ENCODE results near the gene MRPL47. TPM values are rescaled to one million over a fixed set of nuclear protein-coding genes. Genes with fewer than 3 reads are reported as not detected.

Gene MRPL47
- total and polyA plus RNA-seq, 2 of the 13 experiments (the other 11 are each of a cell fraction or from before 2014, with no cell fraction given), result 36.1 to 83.8 TPM

- TF ChIP-seq HIC2 (CRISPR knock-in tag; IDR thresholded peaks at IDR 0.05; ENCODE audit: low read depth) (no peak), MTF1 (CRISPR knock-in tag; IDR thresholded peaks at IDR 0.05) (no peak), ZNF138 (CRISPR knock-in tag; IDR thresholded peaks at IDR 0.05; ENCODE audit: low read depth) (no peak)
Measured at GRCh38 chr3:179624451-179624850, 20.0 kb upstream of the MRPL47 start (continued).

GRCh38 chr3:179622023-179622422 lies 17.6 kb upstream of the MRPL47 start:
- no peak overlapping the region for H3K4me2 ChIP-seq (ENCODE audit: low read depth, low read length)
- H3K79me2 ChIP-seq (ENCODE audit: insufficient read depth, low read length), result no peaks in the 10 kb centered on the region
- no peak overlapping the region for H3K27ac ChIP-seq (ENCODE audit: extremely low read length, insufficient read depth, low read length)
- H3K4me1 ChIP-seq (ENCODE audit: insufficient read depth, low read length), result no peaks in the 10 kb centered on the region
- no peak overlapping the region for H3K4me3 ChIP-seq (replicated peaks in 1 of 3; ENCODE audit: insufficient read depth in 1 of 3, low read depth in 2 of 3, low read length in 3 of 3)
- ATAC-seq, result no peak
- POLR2A ChIA-PET, result no interaction called here
- BruUV-seq (replicated peaks), result no TSS peak
- DNase-seq (ENCODE audit: low spot score), result no peak
- in situ Hi-C loops (cut with HindIII; ENCODE audit: extremely low pct_ligation_motif_present, low pct_unique_long_range_greater_than_20kb) (no loop called here), intact Hi-C loops (cut with micrococcal nuclease; ENCODE audit: unreplicated experiment) (no loop called here)
- H3K36me3 ChIP-seq (replicated peaks in 1 of 2; ENCODE audit: control insufficient read depth in 1 of 2, insufficient read depth in 2 of 2, low read length in 2 of 2), result peaks cover 4 to 36% of the 10 kb centered on the region in 2 experiments; a peak in 4 of 5 replicates
- WGBS (ENCODE audit: low lambda C conversion rate), result 90% methylated on average over 2 of the region's 2 CpGs
- no peaks in the 10 kb centered on the region for H3K9me3 ChIP-seq (ENCODE audit: low read length)
- no peaks in the 10 kb centered on the region for H4K20me1 ChIP-seq (ENCODE audit: insufficient read depth, low read length)
- H3K9ac ChIP-seq (ENCODE audit: insufficient read depth, low read depth, low read length), result no peak overlapping the region
- CTCF ChIA-PET (ENCODE audit: low intra/inter-chr PET ratio, low total read pairs), result no interaction called here
- no peaks in the 10 kb centered on the region for H3K27me3 ChIP-seq (ENCODE audit: control insufficient read depth in 1 of 2, insufficient read depth in 2 of 2, low read length in 2 of 2)
- no peak for FAIRE-seq
- no peak overlapping the region for H2AFZ ChIP-seq (ENCODE audit: low read length)
- TF ChIP-seq CENPT (CRISPR knock-in tag; IDR thresholded peaks at IDR 0.05; ENCODE audit: low read depth) (no peak), BCLAF1 (IDR thresholded peaks at IDR 0.05) (no peak), ATF7-NPFF (CRISPR knock-in tag; IDR thresholded peaks at IDR 0.05; ENCODE audit: low read depth) (no peak), SKI (IDR thresholded peaks at IDR 0.05; ENCODE audit: partially characterized antibody) (no peak), RFX1 (IDR thresholded peaks at IDR 0.05) (no peak), PAXIP1 (CRISPR knock-in tag; conservative IDR thresholded peaks at IDR 0.05) (no peak), ISX (CRISPR knock-in tag; conservative IDR thresholded peaks at IDR 0.05) (no peak), ZNF614 (CRISPR knock-in tag; IDR thresholded peaks at IDR 0.05; ENCODE audit: borderline replicate concordance) (no peak), SUZ12 (IDR thresholded peaks at IDR 0.05; ENCODE audit: low read depth, low read length) (no peak)
